HG03064 (cell line): ENCODE measurements around the gene TBC1D10A.

ENCODE experiments used
- ATAC-seq: cut with Tn5 transposase; IDR thresholded peaks from one replicate; pipeline ENCODE4 v1.9.1; 2021; ENCODE audit warnings: low read depth; ENCODE audit not compliant: unreplicated experiment

Gene TBC1D10A

DNA sequence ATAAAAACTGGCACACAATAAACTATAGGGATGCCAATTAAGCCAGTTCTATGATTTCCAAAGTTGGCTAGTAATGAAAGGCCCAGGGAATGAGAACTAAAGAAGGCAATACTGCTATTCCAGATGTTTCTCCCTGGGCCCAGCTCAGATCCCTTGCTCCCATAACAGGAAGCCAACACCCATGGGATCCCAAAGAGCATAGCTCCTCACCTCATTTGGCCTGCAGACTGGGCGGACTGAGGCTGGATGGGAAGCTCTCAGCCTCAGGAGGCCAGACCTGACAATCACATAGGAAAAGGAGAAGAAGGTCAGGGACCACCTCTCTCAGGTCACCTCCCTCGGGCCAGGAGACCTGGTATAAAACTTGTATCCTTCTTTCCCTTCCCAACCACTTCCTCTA lies 5.3 kb downstream of the TBC1D10A start:
- ATAC-seq, result no peak

DNA sequence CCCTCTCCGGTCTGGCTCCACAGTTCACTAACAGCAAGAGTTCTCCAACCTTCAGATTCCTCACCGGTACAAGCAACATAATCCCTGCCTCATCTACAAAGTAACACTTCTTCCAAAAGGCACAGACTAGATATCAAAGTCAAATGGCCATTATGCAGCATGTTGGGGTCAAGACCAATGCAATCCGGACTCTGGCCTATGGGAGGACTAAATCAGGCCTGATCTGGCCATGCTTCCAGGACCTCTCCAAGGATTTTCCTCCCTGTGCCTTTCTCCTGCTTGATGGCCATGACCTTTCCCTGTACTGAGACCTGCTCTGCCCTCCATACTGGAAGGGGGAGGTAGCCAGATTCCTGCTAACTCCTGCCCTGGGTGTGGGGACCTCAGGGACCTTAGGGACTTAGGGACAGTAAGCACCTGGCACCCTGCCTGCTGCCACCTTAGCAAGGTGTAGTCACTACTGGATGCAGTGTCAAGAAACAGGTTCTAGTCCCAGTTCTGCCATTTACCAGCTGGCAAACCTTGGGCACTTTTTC lies 6.7 kb downstream of the TBC1D10A start:
- no peak for ATAC-seq

DNA sequence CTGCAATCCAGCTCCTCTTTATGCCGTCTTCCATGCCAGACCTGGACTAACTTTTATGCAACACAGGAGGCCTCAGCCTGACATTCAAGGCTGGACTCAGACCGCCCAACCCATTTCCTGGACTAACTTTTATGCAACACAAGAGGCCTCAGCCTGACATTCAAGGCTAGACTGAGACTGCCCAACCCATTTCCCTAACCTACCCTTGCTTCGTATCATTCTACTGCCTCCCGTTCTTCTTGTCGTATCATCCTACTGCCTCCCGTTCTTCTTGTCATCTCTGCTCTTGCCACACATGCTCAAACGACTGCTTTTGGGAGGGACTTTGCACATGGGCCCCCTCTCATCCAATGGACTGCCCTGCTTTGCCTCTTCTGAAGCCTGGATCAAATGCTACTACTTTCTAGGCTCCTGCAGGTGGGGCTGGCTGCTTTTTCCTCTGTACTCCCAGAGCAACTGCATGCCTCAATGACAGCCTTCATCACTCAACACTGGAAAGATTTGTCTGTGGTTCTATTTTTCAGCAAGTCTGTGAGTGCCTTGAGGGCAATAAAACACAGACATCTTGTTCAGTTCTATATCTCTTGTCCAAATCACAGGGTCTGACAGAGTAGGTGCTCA lies 7.8 kb downstream of the TBC1D10A start:
- no peak for ATAC-seq

DNA sequence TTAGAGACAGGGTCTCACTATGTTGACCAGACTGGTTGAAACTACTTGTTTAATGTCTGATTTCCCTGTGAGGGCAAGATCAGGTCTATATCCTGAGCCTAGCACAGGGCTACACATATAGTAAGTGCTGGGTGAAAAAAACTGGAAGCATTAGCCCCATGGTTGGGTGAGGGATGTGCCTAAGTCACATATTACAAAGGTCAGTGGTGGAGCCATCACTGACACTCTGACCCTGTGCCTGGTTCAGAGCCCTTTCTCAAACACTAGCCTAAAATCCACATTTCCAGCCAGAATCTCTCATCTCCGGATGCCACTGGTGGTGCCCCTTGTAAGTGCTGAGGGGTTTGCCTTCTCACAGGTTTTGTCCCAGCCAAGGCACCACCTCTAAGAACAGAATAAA lies 9.0 kb downstream of the TBC1D10A start:
- no peak for ATAC-seq

DNA sequence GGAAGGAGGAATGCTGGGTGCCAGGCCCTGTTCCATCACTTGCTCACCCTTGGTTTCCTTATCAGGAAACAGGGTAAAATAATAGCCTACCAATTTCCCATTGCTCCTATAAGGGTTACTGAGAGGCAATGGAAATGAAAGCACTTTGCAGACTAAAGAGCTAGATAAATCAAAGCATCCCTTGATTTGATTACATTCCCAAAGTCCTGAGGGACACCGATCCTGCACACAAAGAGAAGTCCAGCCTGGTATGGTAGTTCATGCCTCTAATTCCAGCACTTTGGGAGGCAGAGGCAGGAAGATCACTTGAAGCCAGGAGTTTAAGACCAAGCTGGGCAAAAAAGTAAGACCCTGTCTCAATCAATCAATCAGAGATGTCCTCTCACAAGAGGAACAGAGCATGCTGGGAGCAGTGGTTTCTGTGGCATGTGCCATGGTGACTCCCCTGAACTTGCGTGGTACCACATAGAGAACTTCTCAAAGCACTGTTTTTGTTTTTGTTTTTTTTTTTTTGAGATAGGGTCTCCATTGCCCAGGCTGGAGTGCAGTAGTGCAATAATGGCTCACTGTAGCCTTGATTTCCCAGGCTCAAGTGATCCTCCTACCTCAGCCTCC lies 10.7 kb downstream of the TBC1D10A start:
- ATAC-seq, result no peak

DNA sequence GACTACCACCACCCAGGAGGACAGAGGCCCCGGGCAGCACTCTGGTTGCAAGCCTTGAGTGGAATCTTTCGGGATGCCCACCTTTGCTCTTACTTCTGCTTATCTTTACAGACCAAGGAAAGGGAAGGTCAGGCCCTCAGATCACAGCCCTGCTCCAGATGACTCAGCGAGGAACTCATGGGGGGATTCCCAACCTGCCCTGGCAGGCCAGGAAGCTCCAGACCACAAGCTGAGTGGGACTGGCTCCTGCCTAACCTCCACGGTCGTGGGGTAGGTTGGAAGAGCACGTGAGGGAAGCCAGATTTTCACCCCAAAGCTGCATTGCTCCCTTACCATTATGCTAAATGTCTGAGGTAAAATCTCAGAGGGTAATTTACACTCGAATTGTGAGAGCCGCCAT lies 11.8 kb downstream of the TBC1D10A start:
- ATAC-seq, result no peak

DNA sequence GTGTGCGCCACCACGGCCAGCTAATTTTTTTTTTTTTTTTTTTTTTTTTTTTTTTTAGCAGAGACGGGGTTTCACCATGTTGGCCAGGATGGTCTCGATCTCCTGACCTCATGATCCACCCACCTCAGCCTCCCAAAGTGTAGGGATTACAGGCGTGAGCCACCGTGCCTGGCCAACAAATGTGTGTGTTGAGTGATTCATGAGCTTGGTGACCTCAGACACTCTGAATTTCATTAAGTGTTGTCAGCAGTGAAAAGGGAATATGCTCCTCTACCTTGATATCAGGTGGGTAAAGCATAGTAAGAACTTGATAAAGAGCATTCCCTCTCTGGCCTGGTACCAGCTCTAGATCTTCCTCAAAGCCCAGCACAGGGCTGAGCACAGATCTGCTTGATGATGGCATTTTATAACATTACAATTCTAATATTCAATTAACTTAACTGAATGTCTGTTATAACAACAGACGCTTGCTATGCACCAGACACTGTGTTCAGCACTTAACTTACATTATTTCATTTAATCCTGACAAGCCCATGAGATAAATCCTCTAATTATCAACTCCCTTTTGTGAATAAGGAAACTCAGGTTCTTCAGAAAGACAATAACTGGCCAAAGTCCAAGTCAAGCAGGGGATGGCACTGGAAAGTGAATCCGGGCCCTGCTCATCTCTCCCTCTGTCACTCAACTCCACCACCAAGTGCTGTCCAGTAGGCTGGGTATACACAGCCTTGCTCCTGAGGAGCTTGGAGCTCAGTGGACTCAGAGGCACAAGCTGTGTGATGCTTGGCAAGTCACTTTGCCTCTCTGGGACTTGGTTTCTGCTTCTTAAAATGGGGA lies 13.0 kb downstream of the TBC1D10A start:
- no peak for ATAC-seq

DNA sequence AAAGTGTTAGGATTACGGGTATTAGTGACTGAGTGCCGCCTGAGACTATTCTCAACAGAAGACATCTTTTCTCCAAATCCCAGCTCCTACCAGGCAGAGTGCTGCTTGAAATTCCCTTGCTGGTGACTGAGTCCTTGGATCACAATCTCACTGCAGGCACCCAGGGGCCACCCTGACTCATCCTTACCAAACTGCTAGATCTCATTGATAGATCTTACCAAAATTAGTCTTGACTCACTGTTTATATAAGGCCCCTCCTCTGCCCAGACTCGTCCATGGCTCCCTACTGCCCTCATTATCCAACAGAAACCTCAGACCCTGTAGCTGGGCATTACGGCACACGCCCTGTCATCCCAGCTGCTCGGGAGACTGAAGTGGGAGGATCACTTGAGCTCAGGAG lies 14.7 kb downstream of the TBC1D10A start:
- ATAC-seq, result no peak

DNA sequence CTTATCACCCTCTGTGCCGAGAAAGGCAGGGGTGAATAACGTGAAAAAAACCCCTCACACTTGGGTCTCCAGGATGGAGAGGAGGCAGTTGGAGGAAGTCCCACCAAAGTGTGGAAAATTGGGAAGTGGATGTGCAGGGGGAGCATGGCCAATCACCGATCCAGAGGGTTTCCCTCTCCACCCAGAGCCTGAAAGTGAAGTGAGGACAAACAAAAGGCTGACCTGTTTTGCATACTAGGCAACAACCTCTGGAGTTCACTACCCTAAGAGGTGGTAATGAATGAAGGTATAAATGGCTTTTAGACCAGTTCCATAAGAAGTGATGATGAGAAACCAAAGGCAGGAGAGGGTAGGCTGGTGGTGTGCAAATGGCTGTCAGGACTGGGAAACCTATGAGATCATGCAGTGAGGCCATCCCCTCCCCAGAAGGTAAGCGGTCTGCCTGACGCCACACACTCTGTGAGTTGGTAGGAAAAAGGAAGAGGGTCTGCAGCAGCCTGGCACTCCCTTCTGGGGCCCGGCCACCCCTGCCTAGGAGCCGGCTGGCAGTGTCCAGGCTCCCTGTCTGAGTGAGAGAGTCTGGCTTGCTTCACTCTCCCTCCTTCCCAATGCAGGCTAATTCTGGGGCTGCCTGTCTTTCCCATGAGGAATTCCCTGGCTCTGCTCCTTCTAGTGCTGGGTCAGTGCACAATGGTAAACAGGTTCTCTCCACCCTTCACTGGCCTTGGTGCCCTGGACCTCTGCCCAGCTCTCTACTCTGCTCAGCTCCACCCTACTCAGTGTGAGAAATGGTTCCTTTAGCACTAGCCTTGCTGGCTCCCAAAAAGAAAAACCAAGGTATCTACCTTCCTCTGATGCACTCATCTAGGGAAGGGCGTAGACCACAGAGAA lies 15.6 kb downstream of the TBC1D10A start:
- no peak for ATAC-seq

DNA sequence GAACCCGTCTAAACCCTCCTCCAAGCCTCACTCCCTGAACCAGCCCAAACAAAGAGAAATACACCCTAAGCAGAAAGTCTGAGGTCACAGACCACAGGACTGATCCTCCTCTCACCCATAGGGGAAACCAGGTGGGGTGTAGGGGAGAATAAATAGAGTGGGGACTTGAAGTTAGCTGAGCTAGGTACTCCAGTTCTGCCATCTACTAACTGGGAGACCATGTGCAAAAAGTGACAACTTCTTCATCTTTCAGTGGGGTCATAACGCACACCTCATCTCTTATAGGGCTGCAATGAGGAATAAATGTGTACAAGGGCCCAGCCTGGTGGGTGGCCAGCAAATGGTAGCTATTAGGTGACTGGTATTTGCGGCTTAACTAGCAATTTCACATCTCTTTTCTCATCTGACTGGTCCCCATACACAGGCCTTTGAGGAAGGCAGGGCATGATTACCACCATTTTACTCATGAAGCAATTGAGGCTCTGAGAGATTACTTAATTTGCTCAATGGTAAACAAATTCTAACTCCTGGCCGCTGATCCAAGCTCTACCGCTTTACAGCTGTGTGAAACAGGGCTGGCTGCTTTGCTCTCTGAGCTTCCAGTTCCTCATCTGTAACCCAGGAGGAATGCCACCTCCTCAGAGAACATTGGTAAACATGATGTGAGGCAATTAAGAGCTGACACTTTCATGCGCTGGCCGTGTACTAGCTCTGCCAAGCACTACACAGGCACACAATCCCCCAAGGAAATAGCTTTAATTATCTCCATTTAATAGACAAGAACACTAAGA lies 16.6 kb downstream of the TBC1D10A start:
- no peak for ATAC-seq

DNA sequence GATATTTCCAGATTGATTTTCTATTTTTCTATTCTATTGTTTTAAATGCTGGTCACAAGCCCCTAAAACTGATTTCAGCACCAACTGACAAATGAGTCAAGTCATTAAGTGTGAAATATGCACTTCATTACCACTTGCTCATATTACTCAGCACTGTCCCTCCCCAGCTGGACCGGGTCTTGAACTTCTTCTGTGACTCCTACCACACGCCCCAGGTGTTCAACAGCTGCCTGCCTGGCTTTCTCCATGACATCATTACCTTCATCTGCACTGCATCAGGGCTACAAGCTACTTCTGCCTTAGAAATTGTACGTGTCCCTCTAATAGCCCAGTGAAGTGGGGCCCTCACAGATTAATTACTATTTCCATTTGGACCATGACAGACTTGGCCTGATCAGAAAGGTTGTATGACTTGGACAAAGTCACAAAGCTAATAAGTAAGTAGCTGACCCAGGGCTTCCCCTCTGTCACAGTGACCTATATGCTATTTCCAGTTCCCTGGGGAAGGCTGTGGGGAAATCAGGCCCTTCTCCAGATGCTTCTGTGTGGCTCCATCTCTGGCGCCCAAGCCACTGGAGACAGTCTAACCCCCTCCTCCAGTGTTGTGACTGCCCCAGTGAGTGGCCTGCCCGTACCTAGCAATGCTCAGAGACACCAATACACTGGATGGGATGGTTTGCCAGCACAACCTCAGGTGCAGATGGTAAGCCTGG lies 18.1 kb downstream of the TBC1D10A start:
- no peak for ATAC-seq

DNA sequence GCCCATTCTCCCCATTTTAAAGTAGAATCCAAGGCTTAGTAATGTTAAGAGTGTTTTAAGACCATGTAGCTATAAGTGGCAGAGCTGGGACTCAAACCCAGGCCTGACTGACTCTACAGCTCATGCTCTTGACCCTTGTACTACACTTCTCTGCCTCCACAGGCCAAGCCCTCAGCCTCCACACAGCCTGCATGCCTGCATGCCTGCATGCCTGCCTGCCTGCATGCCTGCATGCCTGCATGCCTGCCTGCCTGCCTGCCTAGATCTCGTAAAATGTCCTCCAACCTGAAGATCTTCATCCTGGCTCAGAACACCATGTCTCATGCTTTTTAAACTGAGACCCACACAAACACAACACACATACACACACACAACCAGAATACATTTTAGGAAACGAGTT lies 18.6 kb downstream of the TBC1D10A start:
- no peak for ATAC-seq

DNA sequence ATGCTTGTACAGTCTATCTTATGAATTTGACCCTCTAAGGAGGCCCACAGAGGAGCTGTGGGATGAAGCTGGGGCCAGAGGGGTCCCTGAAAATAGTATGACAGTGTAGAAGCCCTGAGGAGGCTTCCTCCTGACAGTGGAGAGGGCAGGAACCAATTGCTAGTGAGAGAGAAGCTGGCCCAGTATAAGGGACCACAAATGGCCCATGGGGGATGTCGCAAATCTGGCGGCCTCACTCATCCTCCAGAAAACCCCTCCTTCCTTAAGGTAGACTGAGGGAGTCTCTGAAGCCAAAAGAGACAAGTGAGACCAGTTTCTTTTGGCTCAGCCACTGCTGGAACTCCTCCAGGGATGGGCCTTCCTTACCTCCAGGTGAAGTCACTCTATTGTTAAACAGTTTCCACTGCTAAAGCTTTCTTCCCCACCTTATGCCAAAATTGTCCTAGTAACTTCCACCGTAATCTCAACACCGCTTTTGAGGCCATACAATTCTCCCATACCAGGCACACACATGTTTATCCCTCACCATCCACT lies 19.6 kb downstream of the TBC1D10A start:
- no peak for ATAC-seq

DNA sequence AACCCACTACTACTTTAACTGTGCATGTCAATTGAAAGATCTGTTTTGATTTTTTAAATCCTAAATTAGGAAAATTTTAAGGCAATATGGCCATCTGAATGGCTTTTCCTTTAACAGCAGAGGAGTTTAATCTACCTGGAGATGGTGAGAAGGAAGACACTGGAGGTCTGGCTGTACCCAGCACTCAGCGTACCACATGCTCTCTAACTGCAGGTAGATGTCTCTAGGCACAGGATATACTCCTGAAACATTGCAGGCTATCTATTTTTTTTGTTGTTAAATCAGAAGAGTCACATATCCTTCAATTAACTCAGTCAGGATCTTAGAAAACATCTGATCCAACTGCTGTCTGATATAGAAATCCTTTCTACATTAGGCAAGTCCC lies 20.1 kb downstream of the TBC1D10A start:
- no peak for ATAC-seq

DNA sequence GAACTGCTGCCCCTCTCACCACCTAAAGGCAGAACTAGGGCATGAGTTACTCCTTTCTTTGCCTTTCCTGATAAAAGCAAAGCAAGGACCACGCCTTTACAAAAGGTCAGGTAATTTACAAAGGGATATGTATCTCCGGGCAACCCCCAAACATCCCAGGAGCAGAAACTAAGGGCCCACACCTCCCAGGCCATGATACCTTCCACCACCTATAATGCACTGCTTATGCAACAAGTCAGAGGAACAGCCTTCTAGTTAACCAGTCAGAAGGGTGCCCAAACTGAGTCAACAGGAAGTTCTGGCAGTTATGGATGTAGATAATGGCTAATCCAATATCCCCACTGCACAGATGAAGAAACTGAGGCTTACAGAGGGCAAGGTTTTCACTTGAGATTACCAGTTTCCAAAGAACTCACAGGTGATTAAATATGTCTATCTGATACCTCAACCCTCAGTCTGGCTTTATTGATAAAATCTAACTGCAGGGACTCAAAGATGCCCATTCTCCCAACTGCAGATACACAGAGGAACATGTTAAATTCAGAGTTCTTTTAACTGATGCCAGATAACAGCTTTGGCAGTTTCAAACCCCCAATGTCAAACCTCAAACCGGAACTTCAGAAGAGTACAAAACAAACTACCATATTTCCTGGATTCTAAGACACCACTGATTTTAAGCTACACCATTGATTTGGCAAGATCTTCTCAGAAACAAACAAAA lies 20.7 kb downstream of the TBC1D10A start:
- no peak for ATAC-seq

DNA sequence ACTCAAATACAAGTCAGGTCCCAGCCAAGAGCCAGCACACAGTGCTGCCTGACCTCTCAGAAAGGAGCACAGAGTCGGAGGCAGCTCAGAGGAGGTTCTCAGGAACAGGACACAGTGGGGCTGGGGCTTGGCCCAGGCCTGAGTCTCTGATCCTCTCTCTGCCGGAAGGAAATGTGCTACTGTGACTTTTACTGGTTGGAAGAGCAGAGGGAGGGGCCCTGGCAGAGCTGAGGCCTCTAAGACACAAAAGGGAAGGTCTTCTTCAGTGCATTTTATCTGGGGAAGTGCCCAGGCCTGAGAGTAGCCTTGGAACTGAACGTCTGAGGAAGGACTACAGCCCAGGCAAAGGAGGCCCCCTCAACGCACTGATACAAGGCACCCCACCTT lies 21.2 kb downstream of the TBC1D10A start:
- ATAC-seq, result no peak

DNA sequence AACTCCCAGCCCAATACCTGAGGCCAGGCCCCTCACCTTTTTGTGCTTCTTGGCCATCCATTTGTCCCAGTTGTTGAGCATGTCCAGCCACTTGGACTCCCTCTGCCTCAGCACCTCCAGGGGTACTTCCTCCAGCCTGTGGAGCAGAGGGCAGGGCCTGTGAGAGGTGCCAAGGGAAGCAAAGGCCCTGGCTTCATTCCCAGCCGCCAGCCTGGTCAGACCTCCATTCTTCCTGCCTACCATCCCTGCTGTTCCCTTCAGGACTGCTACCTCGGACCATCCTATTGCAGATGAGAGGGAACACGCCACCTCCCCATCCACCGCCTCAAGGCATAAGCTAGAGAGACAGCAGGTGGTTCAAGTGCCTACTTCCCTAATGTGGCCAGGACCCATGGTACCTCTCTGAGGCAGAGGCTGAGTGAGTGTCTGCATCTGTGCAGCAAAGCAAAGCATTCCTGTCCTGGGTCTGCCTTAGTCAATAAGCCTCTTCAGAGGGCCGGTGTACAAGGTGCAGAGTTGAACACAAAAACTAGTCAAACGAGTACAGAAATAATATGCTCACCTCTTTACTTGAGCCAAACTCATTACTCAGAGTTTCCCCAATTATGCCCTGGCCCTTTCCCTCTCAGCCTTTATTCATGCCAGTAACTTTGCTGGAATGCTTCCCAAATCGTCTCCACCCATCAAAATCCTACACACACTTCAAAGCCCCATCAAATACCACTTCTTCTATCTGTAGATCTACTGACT lies 22.1 kb downstream of the TBC1D10A start:
- no peak for ATAC-seq

DNA sequence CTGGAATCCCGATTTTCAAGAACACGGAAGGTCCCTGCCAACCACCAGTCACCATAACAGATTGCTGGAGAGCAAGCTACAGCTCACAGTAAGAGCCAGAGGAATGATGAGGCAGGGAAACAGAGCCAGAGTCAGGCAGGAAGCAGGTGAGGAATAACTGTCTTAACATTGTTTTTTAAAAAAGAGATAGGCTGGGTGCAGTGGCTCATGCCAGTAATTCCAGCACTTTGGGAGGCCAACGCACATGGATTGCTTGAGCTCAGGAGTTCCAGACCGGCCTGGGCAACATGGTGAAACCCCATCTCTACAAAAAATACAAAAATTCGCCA lies 24.0 kb downstream of the TBC1D10A start:
- ATAC-seq, result no peak
